Transverse colon (tissue), 4 donors: ENCODE measurements around the gene CHCHD4. TPM values are rescaled to one million over a fixed set of nuclear protein-coding genes. Genes with fewer than 3 reads are reported as not detected.

Source experiments
- DNase-seq: peaks from one replicate; pipeline ENCODE4 v3.0.0-alpha.2; 2019
- H3K27ac ChIP-seq, 4 donors: fragments of 200-600 bp; sonication (generic); 2 replicates each; pipeline ENCODE4 v1.5.1; 2016 to 2018; ENCODE audit warnings: inconsistent platforms in 4 of 4
- H3K27me3 ChIP-seq: fragments of 200-600 bp; sonication (generic); 2 replicates; pipeline ENCODE4 v1.5.1; 2017; ENCODE audit warnings: inconsistent platforms
- H3K36me3 ChIP-seq, 4 donors: fragments of 200-600 bp; sonication (generic); 2 replicates each; pipeline ENCODE4 v1.5.1; 2017 to 2019; ENCODE audit warnings: inconsistent platforms in 4 of 4
- H3K4me1 ChIP-seq, 4 donors: fragments of 200-600 bp; sonication (generic); 2 replicates each; pipeline ENCODE4 v1.5.1; 2017 to 2020; ENCODE audit warnings: inconsistent platforms in 4 of 4
- H3K4me3 ChIP-seq, 4 donors: fragments of 200-600 bp; sonication (generic); 1 replicate in 1 of 4; 2 replicates in 3 of 4; pipeline versions ENCODE4 v1.5.1 to v1.6.1; 2017 to 2019; ENCODE audit warnings: inconsistent platforms in 4 of 4
- H3K9me3 ChIP-seq, 2 donors: fragments of 200-600 bp; sonication (generic); 2 replicates each; pipeline ENCODE4 v1.5.1; 2017 to 2019; ENCODE audit warnings: inconsistent platforms in 2 of 2
- CTCF ChIP-seq, 5 experiments: fragments of 200-600 bp in 3 of 5; fragments of 450-650 bp in 2 of 5; sonication (generic) in 3 of 5; IDR thresholded peaks; 1 replicate in 2 of 5; 2 replicates in 3 of 5; pipeline ENCODE4 v1.5.1; 2016 to 2017; ENCODE audit warnings: antibody characterized with exemption in 5 of 5, inconsistent platforms in 3 of 5, mild to moderate bottlenecking in 2 of 5, moderate library complexity in 1 of 5
- EP300 ChIP-seq: sonication (generic); formaldehyde crosslinking; IDR thresholded peaks from one replicate; pipeline ENCODE4 v1.6.1; 2017; ENCODE audit warnings: antibody characterized with exemption, low read depth
- POLR2A ChIP-seq: fragments of 450-650 bp; IDR thresholded peaks from one replicate; pipeline ENCODE4 v1.6.1; 2016; ENCODE audit warnings: antibody characterized with exemption, mild to moderate bottlenecking, moderate library complexity
- POLR2AphosphoS5 ChIP-seq, 3 donors: sonication (generic); formaldehyde crosslinking; IDR thresholded peaks; one replicate each; pipeline ENCODE4 v1.6.1; 2016; ENCODE audit warnings: antibody characterized with exemption in 3 of 3
- WGBS, 2 donors: methylation state at CpG; one replicate each; pipeline ENCODE4 v1.1.5; 2018; ENCODE audit warnings: low coverage in 1 of 2; 5-methylcytosine and 5-hydroxymethylcytosine counted together
- in situ Hi-C, 4 donors: fragments of 200-750 bp; cut with MboI; loops; one replicate each; pipeline versions ENCODE4 v1.15.0 to v1.15.1; 2017; ENCODE audit warnings: low sequenced_read_pairs in 3 of 4, low pct_ligation_motif_present in 1 of 4, low pct_unique_long_range_greater_than_20kb in 1 of 4
- intact Hi-C: fragments of 100-400 bp; cut with DNase I; formaldehyde crosslinking; loops from one replicate; pipeline ENCODE4 v1.15.1; 2023; ENCODE audit warnings: low total_unique reads
- total RNA-seq, 4 donors: library from RNA; depleted of rRNA; stranded (reverse); fragments of >200 nt; gene quantifications; one replicate each; pipeline ENCODE4 v1.1.0, GENCODE V29; 2016

The CHCHD4 gene
- 10 to 100 TPM in 2 of 4 donors, 1 to 10 TPM in 1, under 1 TPM in 1; 0.80 to 22.1 (median 13.5) TPM for total RNA-seq

- H3K4me1 ChIP-seq, result peaks cover 16 to 33% (median 29%) of the 10 kb centered on the region in 4 donors
- no peaks in the 10 kb centered on the region for H3K27me3 ChIP-seq
- in situ Hi-C loops (loop anchor here in 2 of 4 donors (10.0 kb wide), 2 partner anchors 50 to 230 kb away; partner anchors contain the start of genes LSM3 (in 1 of the 2) and XPC (in 1 of the 2)), intact Hi-C loops (loop anchor here (5.0 kb wide), 1 partner anchor 48 kb away; no protein-coding TSS in a partner anchor)
- no peaks in the 10 kb centered on the region for H3K9me3 ChIP-seq
- peak; percentile 86 to 92 (median 89) for TF ChIP-seq POLR2AphosphoS5 (IDR thresholded peaks at IDR 0.05)
- TF ChIP-seq EP300, result no peak
- TF ChIP-seq POLR2A, result peak; percentile 84
- TF ChIP-seq CTCF (IDR thresholded peaks at IDR 0.05), result peak in 1 of 5 experiments; percentile 20
- WGBS, 2 donors, result 1% methylated on average over 28 of the region's 55 CpGs; no CpG with 5 or more reads in 1 of the 2 donors
- H3K4me3 ChIP-seq, result peak within 1 kb of the TSS; percentile 60 to 88 (median 78)
- peaks cover 0 to 5% (median 2%) of the 10 kb centered on the region in 4 donors for H3K36me3 ChIP-seq
- peak within 1 kb of the TSS; percentile 90 to 97 (median 96) for H3K27ac ChIP-seq
- peak; percentile 99 for DNase-seq
These were observed at the start of gene CHCHD4, which contains the start of gene TMEM43 for GRCh38 chr3:14124615-14125192. CHCHD4 (minus strand) TSS chr3:14124870; CDS start chr3:14124676, 194 bp downstream. TMEM43 (plus strand) TSS chr3:14125052; CDS start chr3:14125194, 142 bp downstream.

- TF ChIP-seq POLR2A (no peak), POLR2AphosphoS5 (IDR thresholded peaks at IDR 0.05) (no peak), EP300 (no peak), CTCF (IDR thresholded peaks at IDR 0.05) (no peak)
- Histone ChIP-seq H3K27me3 (no peaks in the 10 kb centered on the region), H3K9me3 (no peaks in the 10 kb centered on the region), H3K36me3 (peaks cover 0 to 55% (median 22%) of the 10 kb centered on the region in 4 donors), H3K4me3 (no peak overlapping the region), H3K27ac (no peak overlapping the region), H3K4me1 (peaks cover 3 to 21% (median 11%) of the 10 kb centered on the region in 4 donors)
- WGBS, 2 donors, result 87 to 94% methylated on average over 3 to 5 of the region's 5 CpGs
- intact Hi-C loops (loop anchor here (5.0 kb wide), 1 partner anchor 45 kb away; the partner anchor contains the start of gene TMEM43), in situ Hi-C loops (loop anchor here in 2 of 4 donors (10.0 to 25.0 kb wide), 2 partner anchors 48 to 285 kb away; partner anchors contain the start of genes CHCHD4 (in 1 of the 2), TMEM43 (in 1 of the 2) and WNT7A (in 1 of the 2))
- DNase-seq, result no peak
These were observed 47.8 kb upstream of the CHCHD4 start for GRCh38 chr3:14172496-14172895.

- Histone ChIP-seq H3K9me3 (no peaks in the 10 kb centered on the region), H3K27me3 (no peaks in the 10 kb centered on the region), H3K36me3 (peaks cover 0 to 74% (median 27%) of the 10 kb centered on the region in 4 donors), H3K4me3 (no peak overlapping the region), H3K27ac (no peak overlapping the region), H3K4me1 (peaks cover 0 to 11% (median 2%) of the 10 kb centered on the region in 4 donors)
- TF ChIP-seq POLR2A (no peak), EP300 (no peak), POLR2AphosphoS5 (IDR thresholded peaks at IDR 0.05) (no peak), CTCF (IDR thresholded peaks at IDR 0.05) (no peak)
- in situ Hi-C loops (loop anchor here in 2 of 4 donors (10.0 to 25.0 kb wide), 2 partner anchors 46 to 283 kb away; partner anchors contain the start of genes CHCHD4 (in 1 of the 2), TMEM43 (in 1 of the 2) and WNT7A (in 1 of the 2)), intact Hi-C loops (loop anchor here (5.0 kb wide), 1 partner anchor 43 kb away; the partner anchor contains the start of gene TMEM43)
- WGBS, 2 donors, result 64 to 77% methylated on average over 1 to 2 of the region's 2 CpGs
- no peak for DNase-seq
These were observed 46.0 kb upstream of the CHCHD4 start for GRCh38 chr3:14170531-14171159.

GRCh38 chr3:14169871-14170270, 45.2 kb upstream of the CHCHD4 start:
- Histone ChIP-seq H3K27ac (no peak overlapping the region), H3K9me3 (no peaks in the 10 kb centered on the region), H3K4me1 (peaks cover 0 to 4% (median 0%) of the 10 kb centered on the region in 4 donors), H3K4me3 (no peak overlapping the region), H3K27me3 (no peaks in the 10 kb centered on the region), H3K36me3 (peaks cover 0 to 81% (median 30%) of the 10 kb centered on the region in 4 donors)
- no peak for TF ChIP-seq EP300
- no peak for TF ChIP-seq CTCF (IDR thresholded peaks at IDR 0.05)
- TF ChIP-seq POLR2A, result no peak
- no peak for TF ChIP-seq POLR2AphosphoS5 (IDR thresholded peaks at IDR 0.05)
- no peak for DNase-seq
- intact Hi-C loops, result loop anchor here (5.0 kb wide), 1 partner anchor 43 kb away; the partner anchor contains the start of gene TMEM43
- in situ Hi-C loops, result loop anchor here in 2 of 4 donors (10.0 to 25.0 kb wide), 2 partner anchors 45 to 283 kb away; partner anchors contain the start of genes CHCHD4 (in 1 of the 2), TMEM43 (in 1 of the 2) and WNT7A (in 1 of the 2)
